Choroid plexus epithelial cell (primary cell): Measurements from ENCODE around the gene UVRAG.

Source experiments
- DNase-seq: peaks from one replicate; pipeline ENCODE4 v3.0.0-alpha.2; 2010; ENCODE audit warnings: low read depth
- H3K4me3 ChIP-seq: 2 replicates; pipeline ENCODE4 v1.5.1; 2011; ENCODE audit warnings: low read depth, mild to moderate bottlenecking, control low read depth, low read length, moderate library complexity
- CTCF ChIP-seq: conservative IDR thresholded peaks from 2 replicates; pipeline ENCODE4 v1.5.1; 2011; ENCODE audit warnings: low read depth, mild to moderate bottlenecking, control low read depth, inconsistent platforms, low read length, moderate library complexity

UVRAG gene

GRCh38 chr11:76188873-76189272 is 373.9 kb downstream of the UVRAG start:
- no peak overlapping the region for H3K4me3 ChIP-seq
- no peak for DNase-seq
- no peak for TF ChIP-seq CTCF

- DNase-seq, result no peak
- TF ChIP-seq CTCF, result no peak
- H3K4me3 ChIP-seq, result no peak overlapping the region
Observed at GRCh38 chr11:76189682-76190081, 374.7 kb downstream of the UVRAG start.

GRCh38 chr11:76190376-76190775 is 375.4 kb downstream of the UVRAG start:
- no peak for TF ChIP-seq CTCF
- no peak for DNase-seq
- H3K4me3 ChIP-seq, result no peak overlapping the region
